ENCODE results near the gene CHCHD6.

The CHCHD6 gene

GRCh38 chr3:126983653-126984390 is 279.8 kb downstream of the CHCHD6 start:
- peak; percentile 14 for DNase-seq

GRCh38 chr3:126984391-126985131 is 280.5 kb downstream of the CHCHD6 start:
- DNase-seq, result no peak

- no peak for DNase-seq
Measured at GRCh38 chr3:126985132-126985985, 281.3 kb downstream of the CHCHD6 start.

GRCh38 chr3:126986001-126986400 is 282.0 kb downstream of the CHCHD6 start:
- peak; percentile 29 for DNase-seq

- DNase-seq, result no peak
Measured at GRCh38 chr3:126987129-126987528, 283.1 kb downstream of the CHCHD6 start.

GRCh38 chr3:126987596-126987995 is 283.6 kb downstream of the CHCHD6 start:
- no peak for DNase-seq

GRCh38 chr3:126988451-126989021 is 284.5 kb downstream of the CHCHD6 start:
- no peak for DNase-seq

GRCh38 chr3:126989316-126990023 is 285.4 kb downstream of the CHCHD6 start:
- DNase-seq, result no peak

GRCh38 chr3:126990024-126990700 is 286.1 kb downstream of the CHCHD6 start:
- DNase-seq, result no peak

- DNase-seq, result no peak
Measured at GRCh38 chr3:126990890-126991289, 286.9 kb downstream of the CHCHD6 start.

- no peak for DNase-seq
Measured at GRCh38 chr3:126991366-126992200, 287.5 kb downstream of the CHCHD6 start.

- DNase-seq, result no peak
Measured at GRCh38 chr3:126992216-126992615, 288.2 kb downstream of the CHCHD6 start.

- no peak for DNase-seq
Measured at GRCh38 chr3:126992776-126993175, 288.7 kb downstream of the CHCHD6 start.

GRCh38 chr3:126993436-126993835 is 289.4 kb downstream of the CHCHD6 start:
- DNase-seq, result no peak

GRCh38 chr3:126994661-126995245 is 290.7 kb downstream of the CHCHD6 start:
- no peak for DNase-seq

- no peak for DNase-seq
Measured at GRCh38 chr3:126995254-126995780, 291.3 kb downstream of the CHCHD6 start.

- DNase-seq, result no peak
Measured at GRCh38 chr3:126995926-126996512, 292.0 kb downstream of the CHCHD6 start.

GRCh38 chr3:126996905-126997304 is 292.9 kb downstream of the CHCHD6 start:
- DNase-seq, result no peak

- DNase-seq, result no peak
Measured at GRCh38 chr3:126997455-126998038, 293.5 kb downstream of the CHCHD6 start.
